KBM-7 (cell line): ENCODE measurements around the gene TMEM184A.

Experiments used
- DNase-seq: peaks from one replicate; pipeline ENCODE4 v3.0.0-alpha.2; 2015
- in situ Hi-C: fragments of 300-500 bp; cut with MboI; formaldehyde crosslinking; loops from 2 replicates; pipeline ENCODE4 v1.14.3; 2020; ENCODE audit warnings: low sequenced_read_pairs, low pct_unique_long_range_greater_than_20kb, mixed read lengths

The TMEM184A gene

DNA sequence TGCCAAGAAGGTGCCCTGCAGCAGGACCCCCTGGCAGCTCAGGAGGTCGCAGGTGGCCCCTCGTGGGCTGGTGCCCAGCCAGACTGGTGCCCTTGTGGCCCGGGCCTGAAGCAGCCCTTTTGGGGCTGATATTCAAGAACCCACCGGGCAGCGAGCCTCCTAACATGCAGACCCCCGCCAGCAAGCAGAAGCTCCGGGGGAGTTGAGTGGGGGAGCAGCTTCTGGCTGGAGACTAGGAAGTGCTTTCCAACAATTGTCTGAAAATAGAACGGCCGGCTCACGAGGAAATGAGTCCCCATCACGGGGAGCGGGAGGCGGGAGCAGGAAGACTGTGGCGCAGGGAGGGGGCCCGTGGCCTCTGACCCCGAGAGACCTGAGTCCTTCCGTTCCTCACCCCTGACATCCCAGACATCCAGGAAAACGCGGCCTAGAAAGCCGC, 42.3 kb downstream of the TMEM184A start:
- in situ Hi-C loops, result no loop called here
- no peak for DNase-seq

DNA sequence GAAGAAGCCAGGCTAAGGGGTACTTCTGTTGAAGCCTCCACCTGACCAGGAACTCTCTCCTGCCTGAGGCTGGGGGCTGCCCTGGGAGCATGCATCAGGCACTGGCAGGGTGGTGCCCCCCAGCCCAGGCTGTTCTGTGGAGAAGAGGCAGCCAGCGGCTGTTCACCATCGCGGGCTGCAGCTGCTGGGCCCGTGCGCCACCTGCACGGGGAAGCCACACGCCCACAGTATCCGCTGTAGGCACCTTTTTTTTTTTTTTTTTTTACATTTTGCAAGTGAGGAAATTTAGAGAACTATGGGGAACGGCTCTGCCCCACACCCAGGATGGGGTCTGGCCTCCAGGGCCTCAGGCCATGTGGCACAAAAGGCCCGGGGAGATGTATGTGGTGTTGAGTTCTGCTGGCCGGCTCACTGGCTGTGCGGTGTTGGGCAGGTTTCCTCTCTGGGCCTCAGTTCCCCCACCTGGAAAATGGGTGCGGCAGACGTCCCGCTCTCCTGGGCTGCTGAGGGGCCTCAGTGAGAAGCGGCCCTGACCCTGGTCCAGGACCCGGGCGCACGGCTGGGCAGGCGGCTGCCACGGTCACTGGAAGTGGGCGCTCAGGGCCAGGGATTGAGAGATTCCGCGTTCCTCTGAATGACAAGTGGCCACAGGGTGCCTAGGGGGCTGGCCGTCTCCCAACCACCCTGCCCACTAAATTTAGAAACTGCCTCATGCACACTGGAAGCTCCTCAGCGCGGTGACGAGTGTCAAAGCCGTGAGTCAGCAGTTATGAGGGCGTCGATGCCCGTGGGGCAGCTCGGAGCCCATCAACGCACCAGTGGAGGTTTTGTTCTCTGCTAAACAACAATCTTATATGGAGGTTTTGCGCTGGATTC, 43.0 kb downstream of the TMEM184A start:
- in situ Hi-C loops, result no loop called here
- peak; percentile 86 for DNase-seq

DNA sequence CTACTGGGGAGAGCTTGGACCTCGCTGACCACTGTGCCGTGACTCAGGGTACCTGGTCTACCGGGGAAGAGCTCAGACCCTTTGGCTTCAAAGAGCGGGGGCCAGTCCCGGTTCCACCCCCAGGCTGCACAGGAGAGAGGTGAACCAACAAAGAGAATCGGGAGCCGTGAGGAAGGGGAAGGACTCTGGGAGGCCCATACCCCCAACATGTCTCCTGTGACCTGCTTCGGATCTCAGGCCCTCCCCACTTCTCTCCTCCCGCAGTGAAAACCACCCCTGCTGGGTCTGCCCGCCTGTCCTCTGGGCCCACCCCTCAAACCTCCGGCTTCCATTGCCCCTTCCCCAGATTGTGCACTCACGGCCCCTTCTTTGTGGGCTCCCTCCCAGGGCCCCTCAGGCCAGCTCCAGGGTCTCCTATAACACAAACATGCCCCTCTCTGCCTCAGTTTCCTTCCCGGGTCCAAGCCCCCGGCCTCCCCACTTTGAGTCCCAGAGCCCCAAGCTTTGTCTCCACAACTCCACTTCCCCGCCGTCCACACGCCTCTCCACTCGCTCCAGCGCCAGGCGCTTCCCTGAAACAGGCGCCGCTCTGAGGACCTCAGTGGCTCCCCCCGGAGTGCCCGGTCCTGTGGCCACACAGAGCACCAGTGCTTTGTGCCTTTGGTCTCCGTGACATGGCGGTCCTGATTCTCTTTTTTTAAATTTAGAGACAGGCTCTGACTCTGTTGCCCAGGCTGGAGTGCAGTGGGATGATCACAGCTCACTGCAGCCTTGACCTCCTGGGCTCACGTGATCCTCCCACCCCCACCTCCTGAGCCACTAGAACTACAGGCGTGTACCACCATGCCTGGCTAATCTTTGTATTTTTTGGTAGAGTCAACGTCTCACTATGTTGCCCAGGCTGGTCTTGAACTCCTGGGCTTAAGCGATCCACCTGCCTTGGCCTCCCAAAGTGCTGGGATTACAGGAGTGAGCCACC, 44.3 kb downstream of the TMEM184A start:
- DNase-seq, result no peak
- in situ Hi-C loops, result no loop called here

DNA sequence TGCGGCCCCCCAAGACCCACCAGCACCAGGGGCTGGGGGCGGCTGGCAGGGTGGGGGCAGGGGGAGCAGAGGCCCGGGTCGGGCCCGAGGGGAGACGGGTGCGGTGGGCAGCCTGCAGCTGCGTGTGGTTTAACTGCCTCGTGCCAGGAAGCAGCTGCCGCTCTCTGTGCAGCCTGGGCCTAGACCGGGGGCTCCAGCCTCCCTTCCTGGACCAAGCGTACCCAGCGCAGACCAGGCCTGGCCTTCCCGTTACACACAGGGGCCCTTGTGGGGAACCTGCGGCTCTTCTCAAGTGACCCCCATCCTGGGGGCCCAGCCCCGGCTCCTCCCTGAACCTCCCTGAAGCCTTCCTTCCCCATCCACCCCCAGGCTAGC, 45.2 kb downstream of the TMEM184A start:
- in situ Hi-C loops, result no loop called here
- peak; percentile 71 for DNase-seq

DNA sequence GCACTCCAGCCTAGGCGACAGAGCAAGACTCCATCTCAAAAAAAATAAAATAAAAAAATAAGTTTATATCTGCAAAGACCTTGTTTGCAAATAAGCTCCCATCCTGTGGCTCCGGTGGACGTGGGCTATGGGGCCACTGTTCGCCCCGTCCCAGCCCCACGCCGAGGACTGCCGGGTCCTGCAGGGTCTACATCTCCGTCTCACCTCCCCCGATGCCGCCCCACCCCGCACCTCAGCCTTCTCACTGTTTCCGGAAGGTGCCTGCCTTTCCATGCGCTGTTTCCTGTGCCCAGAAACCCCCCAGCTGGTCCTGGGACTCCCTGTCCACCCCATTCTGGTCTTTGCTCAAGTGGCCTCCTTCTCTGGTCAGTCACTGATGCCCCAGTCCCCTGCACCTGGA, 46.8 kb downstream of the TMEM184A start:
- in situ Hi-C loops, result no loop called here
- no peak for DNase-seq

DNA sequence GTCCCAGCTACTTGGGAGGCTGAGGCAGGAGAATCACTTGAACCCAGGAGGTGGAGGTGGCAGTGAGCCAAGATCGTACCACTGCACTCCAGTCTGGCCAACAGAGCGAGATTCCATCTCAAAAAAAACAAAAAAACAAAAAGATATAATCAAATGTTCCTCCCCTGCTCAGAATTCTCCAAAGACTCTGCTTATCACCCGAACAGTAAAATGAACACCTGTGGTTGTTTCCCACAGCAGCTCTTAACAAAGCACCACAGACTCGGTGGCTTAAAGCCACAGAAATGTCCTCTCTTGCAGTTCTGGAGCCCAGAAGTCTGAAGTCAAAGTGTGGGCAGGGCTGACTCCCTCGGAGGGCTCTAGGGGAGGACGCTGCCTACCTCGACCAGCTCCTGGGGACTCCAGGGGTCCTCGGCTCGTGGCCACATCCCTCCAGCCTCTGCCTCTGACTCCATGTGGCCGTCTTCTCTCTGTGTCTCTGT, 47.7 kb downstream of the TMEM184A start:
- peak; percentile 43 for DNase-seq
- in situ Hi-C loops, result no loop called here

DNA sequence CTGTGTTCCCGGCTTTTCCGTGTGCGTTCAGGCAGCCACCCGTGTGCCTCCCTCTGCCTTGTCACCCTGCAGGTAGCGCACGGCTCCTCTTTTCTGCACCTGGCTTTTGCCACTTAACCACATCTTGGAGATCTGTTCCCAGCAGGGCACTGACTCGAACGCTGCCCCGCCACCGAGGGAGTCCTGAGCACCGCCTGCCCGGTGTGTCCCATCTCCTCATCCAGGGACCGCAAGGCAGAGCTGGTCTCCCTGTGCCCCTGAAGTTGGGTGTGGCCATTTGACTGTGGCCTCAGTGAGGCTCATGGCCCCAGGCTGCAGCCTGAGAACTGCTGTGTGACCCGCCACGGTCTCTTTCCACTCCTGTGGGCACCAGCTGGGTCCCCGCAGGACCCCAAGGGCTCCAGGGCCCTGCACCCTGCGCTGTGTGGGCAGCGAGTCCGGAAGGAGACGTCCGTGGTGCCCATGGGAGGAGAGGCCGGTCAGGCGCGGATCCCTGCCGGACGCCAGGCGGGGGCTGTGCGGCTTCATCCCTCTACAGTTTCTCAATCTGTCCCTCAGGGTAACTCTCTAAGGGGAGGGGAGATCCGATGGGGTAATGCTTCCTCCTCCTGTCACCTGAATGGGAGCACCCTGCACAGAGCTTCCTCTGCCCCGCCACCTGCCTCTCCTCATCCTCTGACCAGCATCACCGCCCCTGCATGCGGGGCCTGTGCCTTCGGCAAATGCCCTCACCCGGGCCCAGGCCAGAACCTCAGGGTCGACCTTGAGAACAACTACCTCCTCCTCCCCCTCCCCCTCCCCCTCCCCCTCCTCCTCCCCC, 50.1 kb downstream of the TMEM184A start:
- in situ Hi-C loops, result no loop called here
- DNase-seq, result peak; percentile 64

DNA sequence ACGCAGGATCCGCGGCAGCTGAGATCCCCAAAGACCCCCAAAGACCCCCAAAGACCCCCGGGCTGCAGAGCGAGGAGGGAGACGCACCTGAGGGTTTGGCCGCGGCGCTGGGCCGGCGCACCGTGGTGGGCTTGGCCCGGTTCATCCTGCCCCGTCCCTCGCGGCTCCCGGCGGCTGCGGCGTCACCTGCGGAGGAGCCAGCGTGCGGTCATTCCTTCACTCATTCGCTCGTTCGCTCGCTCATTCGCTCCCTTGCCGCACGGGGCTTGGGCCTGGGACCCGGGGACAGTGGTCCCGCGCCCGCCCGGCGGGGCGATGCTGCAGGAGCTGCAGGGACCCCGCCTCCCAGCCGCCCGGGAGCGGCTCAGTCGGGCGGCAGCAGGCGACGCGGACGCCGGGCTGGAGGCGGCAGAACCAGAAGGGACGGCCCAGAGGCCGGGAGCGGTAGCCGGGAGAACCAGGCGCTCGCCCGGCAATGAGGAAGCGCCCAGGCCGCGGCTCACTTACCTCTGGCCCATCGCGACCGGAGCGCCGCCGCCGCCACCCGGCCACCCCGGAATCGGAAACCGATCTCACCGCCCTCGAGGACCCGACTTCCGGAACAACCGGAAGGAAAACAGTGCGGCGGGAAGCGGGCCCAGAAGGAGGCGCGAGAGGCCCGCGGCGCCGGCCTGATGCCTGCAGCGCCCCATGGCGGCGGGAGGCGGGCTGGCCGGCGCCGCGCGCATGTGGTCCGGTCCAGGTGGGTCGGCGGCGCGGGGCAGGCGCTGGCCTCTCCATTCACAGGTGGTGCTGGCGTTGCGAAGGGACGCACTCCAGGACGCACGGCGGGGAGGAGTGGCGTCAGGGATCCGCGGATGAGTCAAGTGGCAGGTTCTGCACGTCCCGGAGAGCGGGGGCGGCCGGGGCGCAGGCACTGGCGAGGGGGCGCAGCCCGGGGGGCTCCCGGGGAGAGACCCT, 51.9 kb downstream of the TMEM184A start, which contains the start of gene INTS1:
TSS of gene INTS1 (minus strand) at position 574 of the 960 bp plus-strand sequence. CDS start at position 145, 429 bp downstream.
- peak; percentile 94 for DNase-seq
- in situ Hi-C loops, result no loop called here

DNA sequence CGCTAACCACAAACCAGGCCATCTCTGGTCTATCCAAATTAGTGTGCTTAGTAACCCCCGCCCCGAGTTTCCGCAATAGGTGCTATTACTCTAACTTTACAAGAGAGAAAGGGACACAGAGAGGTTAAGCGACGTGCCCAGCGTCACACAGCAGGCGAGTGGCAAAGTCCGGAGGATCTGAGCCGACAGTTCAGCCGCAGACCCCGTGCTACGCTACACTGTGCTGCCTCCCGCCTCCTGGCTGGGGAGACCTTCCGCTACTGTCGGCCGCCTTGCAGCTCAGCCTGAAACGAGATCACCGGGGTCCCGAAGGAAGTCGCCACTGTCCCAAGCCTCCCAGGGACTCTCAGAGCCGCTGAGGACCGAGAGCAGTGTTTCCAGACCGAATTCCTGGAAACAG, 52.6 kb downstream of the TMEM184A start:
- in situ Hi-C loops, result no loop called here
- no peak for DNase-seq

DNA sequence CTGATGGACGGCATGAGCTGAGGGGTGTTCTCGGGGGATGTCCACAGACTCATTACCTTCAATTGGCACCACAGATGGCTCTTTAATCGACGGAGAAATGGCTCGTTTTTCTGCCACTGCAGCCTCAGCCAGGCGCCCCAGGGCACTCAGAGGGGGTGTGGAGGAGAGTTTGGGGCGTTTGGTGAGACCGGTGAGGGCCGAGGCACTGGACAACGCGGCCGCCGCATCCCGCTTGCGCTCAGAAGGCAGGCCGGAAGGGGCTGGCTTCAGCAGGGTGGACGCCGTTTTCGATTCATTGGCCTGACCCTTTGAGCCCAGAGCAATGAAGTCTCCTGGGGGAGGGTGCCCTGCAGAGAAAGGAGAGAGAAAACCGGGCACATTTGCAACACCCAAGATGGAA, 53.2 kb downstream of the TMEM184A start:
- in situ Hi-C loops, result no loop called here
- DNase-seq, result no peak

DNA sequence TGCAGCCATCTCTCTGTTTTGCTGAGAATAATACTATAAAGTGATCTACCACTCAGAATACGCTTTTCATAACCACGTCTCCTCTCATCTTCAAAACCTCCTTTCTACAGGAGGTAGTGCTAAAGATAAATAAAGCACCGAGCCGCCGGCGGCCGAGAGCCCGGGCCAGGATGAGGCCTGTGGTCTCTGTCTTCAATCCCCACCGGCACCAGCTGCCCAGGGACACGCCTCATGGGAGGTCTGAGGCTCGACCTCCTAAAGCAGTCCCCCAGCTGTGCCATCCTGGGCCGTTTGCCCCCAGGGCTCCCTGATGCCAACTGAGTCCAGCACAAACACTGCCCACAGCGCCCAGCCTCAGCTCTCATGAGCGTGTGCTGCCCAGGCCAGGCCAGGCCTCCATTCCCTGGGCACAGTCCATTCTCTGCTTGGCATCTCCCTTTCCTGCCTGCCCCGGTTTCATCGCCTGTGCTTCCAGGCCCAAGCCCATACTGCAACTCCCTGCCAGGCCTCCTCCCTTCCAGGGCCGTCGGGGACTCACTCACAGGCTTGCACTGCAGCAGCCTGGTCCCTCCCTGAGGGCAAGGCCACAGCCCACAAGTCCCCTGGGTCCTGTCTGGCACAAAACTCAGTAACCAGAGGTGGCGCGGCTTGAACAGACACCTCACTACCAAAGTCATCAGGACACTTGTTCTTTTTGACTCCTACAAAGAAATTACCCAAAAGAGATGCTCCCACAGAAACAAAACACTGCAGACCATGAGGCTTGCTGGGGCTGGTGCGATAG, 54.3 kb downstream of the TMEM184A start:
- in situ Hi-C loops, result no loop called here
- no peak for DNase-seq

DNA sequence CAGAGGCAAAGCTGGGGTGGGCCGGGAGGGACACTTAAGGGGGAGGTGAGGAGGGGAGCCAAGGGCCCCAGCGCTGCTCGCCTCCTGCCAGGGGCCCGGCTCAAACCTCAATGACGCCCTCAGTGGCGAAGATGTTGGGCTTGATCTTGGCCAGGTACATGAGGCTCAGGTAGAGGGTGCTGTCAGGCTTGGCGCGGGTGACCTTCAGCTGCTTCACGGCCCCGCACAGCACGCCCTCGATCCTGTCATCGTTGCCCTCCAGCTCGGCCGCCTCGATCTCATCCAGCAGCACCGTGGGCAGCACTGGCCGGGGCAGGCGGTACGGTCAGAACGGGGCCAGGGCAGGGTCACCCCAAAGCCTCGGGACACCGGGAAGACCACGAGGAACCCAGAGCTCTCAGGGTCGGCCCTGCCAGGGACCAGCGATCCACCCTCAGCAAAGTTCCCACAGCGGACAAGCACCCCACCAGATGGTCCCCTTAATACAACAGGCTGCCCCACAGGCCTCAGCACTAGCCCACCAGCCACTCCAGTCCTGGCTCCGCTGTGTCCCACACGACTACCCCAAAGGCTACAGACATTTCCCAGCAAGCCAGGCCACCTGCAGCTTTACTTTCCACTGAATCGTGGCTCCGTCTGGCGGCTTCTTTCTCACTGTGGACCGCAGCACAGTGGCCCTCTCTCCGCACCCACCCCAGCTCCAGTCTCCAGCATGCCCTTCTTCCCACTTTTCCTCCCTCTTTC, 55.8 kb downstream of the TMEM184A start:
- in situ Hi-C loops, result no loop called here
- no peak for DNase-seq

DNA sequence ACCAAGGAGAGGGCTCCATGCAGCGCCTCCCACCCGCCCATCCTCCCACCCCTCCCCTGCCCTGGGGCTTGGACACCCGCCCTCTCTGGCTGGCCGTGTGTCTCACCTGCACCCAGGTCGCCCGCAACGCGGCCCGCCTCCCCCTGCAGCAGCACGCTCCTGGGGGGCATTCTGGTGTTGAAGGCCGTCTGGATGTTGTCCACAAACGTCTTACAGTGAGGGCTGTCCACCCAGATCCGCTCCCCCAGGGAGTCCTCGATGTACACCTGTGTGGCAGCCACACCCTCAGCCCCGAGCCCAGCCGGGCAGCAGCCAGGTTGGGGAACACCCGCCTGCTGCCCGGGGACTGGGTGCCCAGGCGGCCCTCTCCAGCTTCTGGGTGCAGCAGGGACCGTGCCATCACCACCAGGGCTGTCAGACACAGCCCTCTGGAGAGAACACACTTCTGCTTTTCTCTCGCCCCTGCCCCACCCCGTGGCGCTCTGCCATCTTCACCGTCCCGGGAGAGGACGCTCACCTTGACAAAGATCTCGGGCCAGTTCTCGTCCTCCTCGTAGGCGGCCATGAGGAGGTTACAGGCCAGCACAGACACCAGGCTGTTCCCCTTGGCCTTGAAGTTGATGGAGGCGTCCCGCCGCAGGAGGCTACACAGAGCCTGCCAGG, 56.5 kb downstream of the TMEM184A start:
- in situ Hi-C loops, result no loop called here

DNA sequence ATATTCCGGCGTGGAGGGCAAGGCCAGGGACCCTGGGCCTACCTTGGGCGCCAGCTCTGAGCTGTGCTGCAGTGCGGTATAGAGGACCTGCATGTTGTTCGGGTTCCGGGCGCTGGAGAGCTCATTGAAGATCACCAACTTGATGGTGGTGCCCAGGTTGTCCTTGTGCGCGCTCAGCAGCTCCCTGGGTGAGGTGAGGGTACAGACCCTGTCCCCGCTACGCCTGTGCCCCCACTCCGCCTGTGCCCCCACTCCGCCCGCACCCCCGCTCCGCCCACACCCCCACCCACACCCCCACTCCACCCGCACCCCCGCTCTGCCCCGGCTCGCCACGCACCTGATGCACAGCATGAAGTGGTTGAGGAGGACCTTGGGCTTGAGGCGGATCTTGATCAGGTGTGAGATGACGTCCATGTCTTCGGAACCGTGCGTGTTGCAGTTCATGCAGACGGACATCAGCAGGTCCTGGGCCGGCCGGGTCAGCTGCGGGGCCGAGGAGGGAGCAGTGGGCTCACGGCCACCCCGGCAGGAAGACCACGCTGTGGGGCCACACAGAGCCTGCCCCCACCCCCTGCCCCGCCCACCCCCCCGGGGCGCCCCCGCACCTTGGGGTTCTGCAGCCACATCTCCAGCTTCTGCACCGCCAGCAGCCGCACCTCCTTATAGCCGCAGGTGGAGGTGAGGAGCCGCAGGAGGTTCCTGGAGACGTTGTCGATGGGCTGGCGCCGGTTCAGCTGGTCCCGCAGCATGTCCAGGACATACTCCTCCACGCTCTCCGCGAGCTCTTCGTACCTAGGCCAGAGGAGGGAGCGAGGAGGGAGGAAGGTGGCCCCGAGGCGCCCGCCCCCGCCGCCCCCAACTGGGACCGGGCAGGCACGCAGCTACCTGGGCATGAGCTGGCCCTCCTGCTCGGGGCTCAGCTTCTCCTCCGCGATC, 57.4 kb downstream of the TMEM184A start:
- in situ Hi-C loops, result no loop called here

More for the DNA sequence above, 56.5 kb downstream of the TMEM184A start:
- no peak for DNase-seq

More for the DNA sequence above, 57.4 kb downstream of the TMEM184A start:
- no peak for DNase-seq
